ENCODE data around the gene RASGRF2.

DNA sequence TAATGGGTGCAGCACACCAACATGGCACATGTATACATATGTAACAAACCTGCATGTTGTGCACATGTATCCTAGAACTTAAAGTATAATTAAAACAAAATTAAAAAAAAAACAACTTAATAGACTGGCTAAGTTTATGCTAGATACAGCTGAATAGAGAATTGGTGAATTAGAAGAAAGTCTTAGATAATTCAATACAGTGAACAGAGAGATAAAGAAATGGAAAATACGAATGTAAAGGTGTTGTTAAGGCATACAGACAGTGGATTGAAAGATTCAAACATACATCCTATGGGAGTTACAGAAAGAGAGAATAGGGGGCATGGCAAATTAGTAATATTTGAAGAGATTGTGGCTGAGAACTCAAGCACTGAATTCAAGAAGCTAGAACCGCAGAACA lies 75.4 kb downstream of the RASGRF2 start:
- no peak for TF ChIP-seq GTF2F1 (IDR thresholded peaks at IDR 0.05; ENCODE audit: low read length)
- no peak for TF ChIP-seq POLR2AphosphoS2 (IDR thresholded peaks at IDR 0.05; ENCODE audit: low read depth, low read length)

Measured in HepG2 (cell line).